Panc1 (cell line): ENCODE results near the gene CPNE7. TPM values are rescaled to one million over a fixed set of nuclear protein-coding genes. Genes with fewer than 3 reads are reported as not detected.

ENCODE experiments used
- ATAC-seq: fragments of 200-7000 bp; cut with Tn5 transposase; 2 replicates; pipeline ENCODE4 v1.9.1; 2020; ENCODE audit warnings: mild to moderate bottlenecking, moderate library complexity
- BruUV-seq: library from RNA; stranded (reverse); fragments of 400-500 nt; replicated peaks from 2 replicates; lab custom pipeline; 2021; lab: Mats Ljungman, UMichigan
- CTCF ChIA-PET: fragments of 300-600 bp; sonication (Branson Sonifier 250); formaldehyde crosslinking; loops from one replicate; lab custom pipeline; 2022; ENCODE audit warnings: antibody characterized with exemption; lab: Charles Lee
- POLR2A ChIA-PET: fragments of 300-600 bp; sonication (Branson Sonifier 250); formaldehyde crosslinking; loops from one replicate; lab custom pipeline; 2022; ENCODE audit warnings: antibody characterized with exemption; lab: Charles Lee
- DNase-seq: peaks from one replicate; pipeline ENCODE4 v3.0.0-alpha.2; 2010; ENCODE audit warnings: low read depth, low spot score
- H3K27ac ChIP-seq: 2 replicates; pipeline ENCODE4 v1.5.1; 2011; ENCODE audit warnings: mild to moderate bottlenecking, low read length, inconsistent platforms
- H3K27me3 ChIP-seq: fragments of 200-500 bp; sonication (Bioruptor generic); 2 replicates; pipeline ENCODE4 v1.6.0; 2014; ENCODE audit warnings: low read length, inconsistent platforms; ENCODE audit not compliant: control insufficient read depth, insufficient read depth
- H3K36me3 ChIP-seq: fragments of 200-500 bp; sonication (Bioruptor generic); 2 replicates; pipeline ENCODE4 v1.5.1; 2014; ENCODE audit warnings: inconsistent platforms, mild to moderate bottlenecking, low read length, moderate library complexity; ENCODE audit not compliant: control insufficient read depth, insufficient read depth
- H3K4me1 ChIP-seq: 2 replicates; pipeline ENCODE4 v1.5.1; 2011; ENCODE audit warnings: inconsistent platforms, mild to moderate bottlenecking, low read length, moderate library complexity; ENCODE audit not compliant: control insufficient read depth, insufficient read depth
- H3K4me3 ChIP-seq, 2 experiments: 2 replicates each; pipeline ENCODE4 v1.5.1; 2011 to 2012; ENCODE audit warnings: low read depth in 2 of 2, low read length in 2 of 2, mild to moderate bottlenecking in 2 of 2, inconsistent platforms in 1 of 2, moderate library complexity in 1 of 2
- H3K9me3 ChIP-seq: fragments of 200-500 bp; sonication (Bioruptor generic); 2 replicates; pipeline ENCODE4 v1.5.1; 2014; ENCODE audit warnings: low read depth, mild to moderate bottlenecking, inconsistent platforms, low read length, moderate library complexity; ENCODE audit not compliant: control insufficient read depth, insufficient read depth
- POLR2AphosphoS5 ChIP-seq: IDR thresholded peaks from 2 replicates; pipeline ENCODE4 v1.6.1; 2012; ENCODE audit warnings: mild to moderate bottlenecking, low read depth, low read length, moderate library complexity
- REST ChIP-seq, 2 experiments: IDR thresholded peaks; 2 replicates each; pipeline ENCODE4 v1.6.1; 2011 to 2012; ENCODE audit warnings: low read depth in 2 of 2, control low read depth in 1 of 2, low read length in 1 of 2, mild to moderate bottlenecking in 1 of 2, moderate library complexity in 1 of 2; ENCODE audit not compliant: insufficient read depth in 1 of 2
- SIN3A ChIP-seq: IDR thresholded peaks from 2 replicates; pipeline ENCODE4 v1.6.1; 2012; ENCODE audit warnings: low read depth, mild to moderate bottlenecking, low read length, moderate library complexity, borderline replicate concordance; ENCODE audit not compliant: insufficient read depth
- TCF7L2 ChIP-seq: IDR thresholded peaks from 2 replicates; pipeline ENCODE4 v1.6.1; 2011; ENCODE audit warnings: mild to moderate bottlenecking, low read depth, low read length, inconsistent platforms
- in situ Hi-C: cut with HindIII; loops from 2 replicates; pipeline ENCODE4 v1.10.0; 2016; ENCODE audit warnings: low sequenced_read_pairs, low pct_unique_long_range_greater_than_20kb
- intact Hi-C: fragments of 100-400 bp; cut with micrococcal nuclease; formaldehyde crosslinking; loops from one replicate; pipeline ENCODE4 v1.10.0; 2022; ENCODE audit not compliant: unreplicated experiment
- total RNA-seq: library from RNA; stranded (reverse); gene quantifications from one replicate; pipeline ENCODE4 v1.2.1, GENCODE V29; 2021; ENCODE audit not compliant: unreplicated experiment
- TF ChIP-seq, protein P1 (sequence below): fragments of 450-650 bp; IDR thresholded peaks from 2 replicates; pipeline ENCODE4 v1.5.1; 2017; ENCODE audit warnings: mild to moderate bottlenecking

Gene CPNE7
- total RNA-seq, 1 experiment from 2014 or later = 32.7 TPM

DNA sequence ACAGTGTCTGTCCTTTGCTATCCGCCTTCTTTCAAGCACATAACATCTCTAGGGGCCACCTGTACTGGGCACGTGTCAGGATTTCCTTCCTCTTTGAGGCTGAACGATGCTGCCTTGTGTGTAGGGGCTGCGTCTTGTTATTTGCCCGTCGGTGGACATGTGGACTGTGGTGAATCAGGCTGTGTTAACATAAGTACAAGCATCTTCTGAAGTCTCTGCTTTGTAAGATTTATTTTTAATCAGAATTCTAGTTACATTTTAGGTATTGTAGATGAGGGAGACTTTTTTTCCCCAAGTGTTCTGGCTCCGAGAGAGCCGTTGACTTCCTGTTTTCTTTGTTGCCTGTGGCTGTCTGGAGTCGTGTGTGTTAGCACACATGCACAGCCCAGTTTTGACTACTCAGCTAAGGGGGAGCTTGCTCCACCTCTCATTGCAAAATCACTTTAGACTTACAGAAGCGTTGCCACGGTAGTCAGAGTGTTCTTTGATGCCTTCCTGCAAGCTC lies 41.3 kb upstream of the CPNE7 start:
- TF ChIP-seq POLR2AphosphoS5 (no peak), SIN3A (no peak), REST (IDR thresholded peaks at IDR 0.05; ENCODE audit: insufficient read depth in 1 of 2, low read depth in 2 of 2, low read length in 1 of 2) (no peak), TCF7L2 (no peak)
- TF ChIP-seq, protein P1, sequence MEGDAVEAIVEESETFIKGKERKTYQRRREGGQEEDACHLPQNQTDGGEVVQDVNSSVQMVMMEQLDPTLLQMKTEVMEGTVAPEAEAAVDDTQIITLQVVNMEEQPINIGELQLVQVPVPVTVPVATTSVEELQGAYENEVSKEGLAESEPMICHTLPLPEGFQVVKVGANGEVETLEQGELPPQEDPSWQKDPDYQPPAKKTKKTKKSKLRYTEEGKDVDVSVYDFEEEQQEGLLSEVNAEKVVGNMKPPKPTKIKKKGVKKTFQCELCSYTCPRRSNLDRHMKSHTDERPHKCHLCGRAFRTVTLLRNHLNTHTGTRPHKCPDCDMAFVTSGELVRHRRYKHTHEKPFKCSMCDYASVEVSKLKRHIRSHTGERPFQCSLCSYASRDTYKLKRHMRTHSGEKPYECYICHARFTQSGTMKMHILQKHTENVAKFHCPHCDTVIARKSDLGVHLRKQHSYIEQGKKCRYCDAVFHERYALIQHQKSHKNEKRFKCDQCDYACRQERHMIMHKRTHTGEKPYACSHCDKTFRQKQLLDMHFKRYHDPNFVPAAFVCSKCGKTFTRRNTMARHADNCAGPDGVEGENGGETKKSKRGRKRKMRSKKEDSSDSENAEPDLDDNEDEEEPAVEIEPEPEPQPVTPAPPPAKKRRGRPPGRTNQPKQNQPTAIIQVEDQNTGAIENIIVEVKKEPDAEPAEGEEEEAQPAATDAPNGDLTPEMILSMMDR = no peak
- in situ Hi-C loops = no loop called here
- no peak overlapping the region for H3K4me3 ChIP-seq
- intact Hi-C loops = no loop called here
- DNase-seq = no peak
- CTCF ChIA-PET = no interaction called here
- no peaks in the 10 kb centered on the region for H3K27me3 ChIP-seq
- no peak for ATAC-seq
- BruUV-seq = TSS peak; percentile 7
- H3K36me3 ChIP-seq = peaks cover 2% of the 10 kb centered on the region
- H3K27ac ChIP-seq = no peak overlapping the region
- POLR2A ChIA-PET = no interaction called here
- no peaks in the 10 kb centered on the region for H3K9me3 ChIP-seq
- no peaks in the 10 kb centered on the region for H3K4me1 ChIP-seq

- H3K27me3 ChIP-seq = no peaks in the 10 kb centered on the region
- H3K4me1 ChIP-seq = no peaks in the 10 kb centered on the region
- H3K9me3 ChIP-seq = no peaks in the 10 kb centered on the region
- intact Hi-C loops = no loop called here
- in situ Hi-C loops = no loop called here
- TF ChIP-seq REST (IDR thresholded peaks at IDR 0.05; ENCODE audit: insufficient read depth in 1 of 2, low read depth in 2 of 2, low read length in 1 of 2) (no peak), POLR2AphosphoS5 (no peak), TCF7L2 (no peak), SIN3A (no peak)
- TF ChIP-seq, protein P1 = no peak
- H3K27ac ChIP-seq = no peak overlapping the region
- H3K4me3 ChIP-seq = no peak overlapping the region
- POLR2A ChIA-PET = no interaction called here
- DNase-seq = no peak
- BruUV-seq = no TSS peak
- peaks cover 2% of the 10 kb centered on the region for H3K36me3 ChIP-seq
- CTCF ChIA-PET = no interaction called here
- no peak for ATAC-seq
Observed at GRCh38 chr16:89536371-89536770, 39.2 kb upstream of the CPNE7 start.
